T-helper 1 cell treated with Interleukin-12 subunit alpha and Interleukin-12 subunit beta and Interleukin-4 antibody, amounts not matched to agents 30 μg/mL and 1 μg/mL, for 36 hours (primary cell): ENCODE measurements around the gene GAB2.
"Not testable (repeated sequence)": the region's sequence is repeated elsewhere in the genome, so short reads cannot be mapped to it uniquely, and the experiment has no call there.

Source experiments
- H3K27ac Mint-ChIP-seq: one replicate; pipeline ENCODE4 v1.8.0; 2021; ENCODE audit warnings: mild to moderate bottlenecking, mixed read lengths
- H3K27me3 Mint-ChIP-seq: one replicate; pipeline ENCODE4 v1.8.0; 2021; ENCODE audit warnings: low read depth, mixed read lengths
- H3K36me3 Mint-ChIP-seq: one replicate; pipeline ENCODE4 v1.8.0; 2021; ENCODE audit warnings: low read depth, mixed read lengths
- H3K4me1 Mint-ChIP-seq: one replicate; pipeline ENCODE4 v1.8.0; 2021; ENCODE audit warnings: low read depth, mixed read lengths
- H3K4me3 Mint-ChIP-seq: one replicate; pipeline ENCODE4 v1.8.0; 2021; ENCODE audit warnings: mild to moderate bottlenecking, moderate library complexity, mixed read lengths
- H3K9me3 Mint-ChIP-seq: one replicate; pipeline ENCODE4 v1.8.0; 2021; ENCODE audit warnings: mixed read lengths

The GAB2 gene

GRCh38 chr11:78417175-78417887 lies at the start of gene GAB2:
Gene GAB2 (minus strand): TSS chr11:78417820. CDS start chr11:78417720, 100 bp downstream.
- H3K27me3 Mint-ChIP-seq: peaks cover 24% of the 10 kb centered on the region
- H3K4me3 Mint-ChIP-seq: peak within 1 kb of the TSS; percentile 98
- peaks cover 64% of the 10 kb centered on the region for H3K4me1 Mint-ChIP-seq
- peak within 1 kb of the TSS; percentile 95 for H3K27ac Mint-ChIP-seq
- H3K36me3 Mint-ChIP-seq: peaks cover 22% of the 10 kb centered on the region
- H3K9me3 Mint-ChIP-seq: no peaks in the 10 kb centered on the region

- Mint-ChIP-seq H3K4me3 (no peak overlapping the region), H3K27me3 (no peaks in the 10 kb centered on the region), H3K27ac (no peak overlapping the region), H3K9me3 (peaks cover 4% of the 10 kb centered on the region), H3K36me3 (peaks cover 20% of the 10 kb centered on the region), H3K4me1 (peaks cover 26% of the 10 kb centered on the region)
Observed at GRCh38 chr11:78467370-78467769, 49.8 kb upstream of the GAB2 start.

GRCh38 chr11:78465169-78465942 lies 47.7 kb upstream of the GAB2 start:
- no peaks in the 10 kb centered on the region for H3K9me3 Mint-ChIP-seq
- H3K36me3 Mint-ChIP-seq: peaks cover 25% of the 10 kb centered on the region
- peak overlapping the region; percentile 61 for H3K4me3 Mint-ChIP-seq

GRCh38 chr11:78464787-78465168 lies 47.2 kb upstream of the GAB2 start:
- Mint-ChIP-seq H3K36me3 (peaks cover 30% of the 10 kb centered on the region), H3K4me1 (peaks cover 40% of the 10 kb centered on the region), H3K27ac (peak overlapping the region; percentile 85)
- not testable (repeated sequence) for H3K9me3 Mint-ChIP-seq, H3K4me3 Mint-ChIP-seq, H3K27me3 Mint-ChIP-seq

More at GRCh38 chr11:78465169-78465942, 47.7 kb upstream of the GAB2 start:
- H3K27me3 Mint-ChIP-seq: no peaks in the 10 kb centered on the region
- peaks cover 37% of the 10 kb centered on the region for H3K4me1 Mint-ChIP-seq
- peak overlapping the region; percentile 87 for H3K27ac Mint-ChIP-seq

GRCh38 chr11:78460471-78460870 lies 42.9 kb upstream of the GAB2 start:
- H3K27ac Mint-ChIP-seq: no peak overlapping the region
- peaks cover 36% of the 10 kb centered on the region for H3K4me1 Mint-ChIP-seq
- H3K4me3 Mint-ChIP-seq: no peak overlapping the region
- H3K9me3 Mint-ChIP-seq: peaks cover 5% of the 10 kb centered on the region
- peaks cover 32% of the 10 kb centered on the region for H3K36me3 Mint-ChIP-seq
- H3K27me3 Mint-ChIP-seq: no peaks in the 10 kb centered on the region

GRCh38 chr11:78459738-78460137 lies 42.1 kb upstream of the GAB2 start:
- Mint-ChIP-seq H3K27me3 (no peaks in the 10 kb centered on the region), H3K36me3 (peaks cover 33% of the 10 kb centered on the region), H3K9me3 (peaks cover 5% of the 10 kb centered on the region), H3K4me3 (no peak overlapping the region), H3K27ac (no peak overlapping the region), H3K4me1 (peaks cover 35% of the 10 kb centered on the region)

- H3K27ac Mint-ChIP-seq: no peak overlapping the region
- H3K4me3 Mint-ChIP-seq: no peak overlapping the region
- H3K4me1 Mint-ChIP-seq: peaks cover 41% of the 10 kb centered on the region
- no peaks in the 10 kb centered on the region for H3K27me3 Mint-ChIP-seq
- peaks cover 5% of the 10 kb centered on the region for H3K9me3 Mint-ChIP-seq
- peaks cover 30% of the 10 kb centered on the region for H3K36me3 Mint-ChIP-seq
Observed at GRCh38 chr11:78457448-78457847, 39.8 kb upstream of the GAB2 start.

- peaks cover 28% of the 10 kb centered on the region for H3K4me1 Mint-ChIP-seq
- H3K36me3 Mint-ChIP-seq: peaks cover 13% of the 10 kb centered on the region
- no peaks in the 10 kb centered on the region for H3K9me3 Mint-ChIP-seq
- peak overlapping the region; percentile 61 for H3K27ac Mint-ChIP-seq
- H3K27me3 Mint-ChIP-seq: no peaks in the 10 kb centered on the region
- peak overlapping the region; percentile 11 for H3K4me3 Mint-ChIP-seq
Observed at GRCh38 chr11:78453140-78453935, 35.7 kb upstream of the GAB2 start.

- no peak overlapping the region for H3K4me3 Mint-ChIP-seq
- H3K27ac Mint-ChIP-seq: no peak overlapping the region
- H3K4me1 Mint-ChIP-seq: peaks cover 25% of the 10 kb centered on the region
- no peaks in the 10 kb centered on the region for H3K9me3 Mint-ChIP-seq
- peaks cover 10% of the 10 kb centered on the region for H3K36me3 Mint-ChIP-seq
- no peaks in the 10 kb centered on the region for H3K27me3 Mint-ChIP-seq
Observed at GRCh38 chr11:78451371-78452150, 33.9 kb upstream of the GAB2 start.

- H3K4me3 Mint-ChIP-seq: no peak overlapping the region
Observed at GRCh38 chr11:78450866-78451265, 33.2 kb upstream of the GAB2 start.

GRCh38 chr11:78449866-78450265 lies 32.2 kb upstream of the GAB2 start:
- Mint-ChIP-seq H3K4me1 (peaks cover 23% of the 10 kb centered on the region), H3K27ac (no peak overlapping the region), H3K36me3 (peaks cover 8% of the 10 kb centered on the region), H3K4me3 (no peak overlapping the region), H3K9me3 (no peaks in the 10 kb centered on the region), H3K27me3 (no peaks in the 10 kb centered on the region)

More at GRCh38 chr11:78450866-78451265, 33.2 kb upstream of the GAB2 start:
- Mint-ChIP-seq H3K4me1 (peaks cover 25% of the 10 kb centered on the region), H3K36me3 (peaks cover 10% of the 10 kb centered on the region), H3K9me3 (no peaks in the 10 kb centered on the region), H3K27ac (no peak overlapping the region), H3K27me3 (no peaks in the 10 kb centered on the region)

- no peaks in the 10 kb centered on the region for H3K27me3 Mint-ChIP-seq
- H3K9me3 Mint-ChIP-seq: no peaks in the 10 kb centered on the region
- H3K36me3 Mint-ChIP-seq: peaks cover 12% of the 10 kb centered on the region
- no peak overlapping the region for H3K4me3 Mint-ChIP-seq
- no peak overlapping the region for H3K27ac Mint-ChIP-seq
- H3K4me1 Mint-ChIP-seq: peaks cover 4% of the 10 kb centered on the region
Observed at GRCh38 chr11:78446210-78446609, 28.6 kb upstream of the GAB2 start.

GRCh38 chr11:78444726-78445125 lies 27.1 kb upstream of the GAB2 start:
- no peaks in the 10 kb centered on the region for H3K4me1 Mint-ChIP-seq
- H3K27ac Mint-ChIP-seq: no peak overlapping the region
- no peak overlapping the region for H3K4me3 Mint-ChIP-seq
- no peaks in the 10 kb centered on the region for H3K27me3 Mint-ChIP-seq
- H3K9me3 Mint-ChIP-seq: no peaks in the 10 kb centered on the region
- peaks cover 8% of the 10 kb centered on the region for H3K36me3 Mint-ChIP-seq

GRCh38 chr11:78441956-78442355 lies 24.3 kb upstream of the GAB2 start:
- H3K4me1 Mint-ChIP-seq: peaks cover 4% of the 10 kb centered on the region
- H3K27ac Mint-ChIP-seq: no peak overlapping the region
- no peak overlapping the region for H3K4me3 Mint-ChIP-seq
- H3K27me3 Mint-ChIP-seq: no peaks in the 10 kb centered on the region
- H3K9me3 Mint-ChIP-seq: no peaks in the 10 kb centered on the region
- peaks cover 12% of the 10 kb centered on the region for H3K36me3 Mint-ChIP-seq
